Neural progenitor cell (in vitro differentiated cells): ENCODE data around the gene DCST1.

Experiments used
- EZH2phosphoT487 ChIP-seq: fragments of 200-600 bp; sonication (generic); IDR thresholded peaks from 2 replicates; pipeline ENCODE4 v1.6.1; 2017; ENCODE audit warnings: antibody characterized with exemption
- TF ChIP-seq, protein P1 (sequence below): fragments of 200-600 bp; sonication (generic); IDR thresholded peaks from 2 replicates; pipeline ENCODE4 v1.5.1; 2017; ENCODE audit warnings: antibody characterized with exemption, mild to moderate bottlenecking

DNA sequence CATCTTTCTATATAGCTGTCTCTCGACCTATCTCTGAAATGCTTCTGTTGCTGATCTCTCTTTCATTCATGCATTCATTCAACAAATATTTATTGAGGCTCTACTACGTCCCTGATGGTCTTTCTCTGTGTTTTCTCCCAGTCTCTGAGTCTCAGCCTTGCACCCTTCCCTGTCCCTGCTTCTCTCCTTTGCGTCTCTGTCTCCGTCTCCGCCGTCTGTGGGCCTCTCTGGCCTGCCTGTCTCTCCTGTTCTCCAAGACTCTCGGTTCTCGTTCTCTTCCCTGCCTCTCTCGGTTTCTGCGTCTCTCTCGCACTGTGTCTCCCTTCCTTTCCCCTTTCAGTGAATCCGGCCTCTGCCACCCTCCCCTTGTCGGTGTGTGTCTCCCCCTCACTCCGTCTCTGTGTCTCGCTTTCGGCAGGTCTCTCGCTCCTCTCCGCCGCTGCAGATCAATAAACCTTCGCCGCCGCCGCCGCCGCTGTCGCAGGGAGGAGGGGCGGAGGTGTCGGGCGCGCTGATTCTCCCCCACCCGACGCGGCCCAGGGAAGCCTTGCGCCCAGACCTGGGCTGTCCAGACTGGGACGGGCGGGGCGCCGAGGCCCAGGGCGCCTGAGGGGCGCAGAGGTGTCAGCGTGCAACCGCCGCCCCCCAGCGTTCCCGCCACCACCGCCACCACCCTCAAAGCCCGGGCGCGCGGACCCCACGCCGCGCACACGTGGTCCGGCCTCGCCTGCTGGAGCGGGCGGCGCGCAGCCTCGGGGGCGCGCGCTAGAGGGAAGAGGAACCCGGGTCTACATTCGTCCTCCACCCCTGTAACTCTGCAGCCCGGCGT is 48.1 kb downstream of the DCST1 start:
- TF ChIP-seq, protein P1, sequence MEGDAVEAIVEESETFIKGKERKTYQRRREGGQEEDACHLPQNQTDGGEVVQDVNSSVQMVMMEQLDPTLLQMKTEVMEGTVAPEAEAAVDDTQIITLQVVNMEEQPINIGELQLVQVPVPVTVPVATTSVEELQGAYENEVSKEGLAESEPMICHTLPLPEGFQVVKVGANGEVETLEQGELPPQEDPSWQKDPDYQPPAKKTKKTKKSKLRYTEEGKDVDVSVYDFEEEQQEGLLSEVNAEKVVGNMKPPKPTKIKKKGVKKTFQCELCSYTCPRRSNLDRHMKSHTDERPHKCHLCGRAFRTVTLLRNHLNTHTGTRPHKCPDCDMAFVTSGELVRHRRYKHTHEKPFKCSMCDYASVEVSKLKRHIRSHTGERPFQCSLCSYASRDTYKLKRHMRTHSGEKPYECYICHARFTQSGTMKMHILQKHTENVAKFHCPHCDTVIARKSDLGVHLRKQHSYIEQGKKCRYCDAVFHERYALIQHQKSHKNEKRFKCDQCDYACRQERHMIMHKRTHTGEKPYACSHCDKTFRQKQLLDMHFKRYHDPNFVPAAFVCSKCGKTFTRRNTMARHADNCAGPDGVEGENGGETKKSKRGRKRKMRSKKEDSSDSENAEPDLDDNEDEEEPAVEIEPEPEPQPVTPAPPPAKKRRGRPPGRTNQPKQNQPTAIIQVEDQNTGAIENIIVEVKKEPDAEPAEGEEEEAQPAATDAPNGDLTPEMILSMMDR = no peak
- TF ChIP-seq EZH2phosphoT487 = no peak
